ENCODE data around the gene SPATA12.

DNA sequence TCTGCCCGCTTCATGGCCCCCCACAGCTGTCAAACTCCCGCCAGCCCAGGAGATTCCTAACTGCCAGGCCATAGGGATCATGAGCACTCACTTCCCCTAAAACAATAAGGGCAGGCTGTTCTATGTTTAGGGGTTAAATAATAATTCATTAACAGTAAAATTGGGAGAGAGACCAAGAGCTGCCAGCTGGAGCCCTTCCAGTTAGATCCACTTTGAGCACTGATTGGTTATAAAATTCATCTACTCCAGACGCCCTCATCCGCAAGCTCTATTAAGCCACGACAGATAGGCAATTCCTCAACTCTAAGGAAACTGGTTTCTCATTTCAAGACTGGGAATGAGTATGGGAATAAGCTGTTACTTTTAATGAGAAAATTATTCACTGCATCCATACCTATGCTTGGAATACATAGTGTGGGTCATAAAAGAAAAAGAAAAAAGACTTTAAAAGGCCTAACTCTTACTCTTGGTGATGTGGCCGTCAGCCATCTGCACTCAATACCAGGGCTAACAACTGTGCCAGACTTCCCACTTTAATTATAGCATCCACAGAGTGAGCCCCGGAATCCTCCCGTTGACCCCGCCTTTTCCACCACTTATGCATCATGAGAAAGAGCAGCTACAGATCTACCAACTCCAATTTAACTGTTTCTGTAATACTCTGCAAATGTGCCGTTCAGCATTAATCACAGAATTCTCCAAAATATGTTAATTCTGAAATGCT, 60.1 kb downstream of the SPATA12 start:
- TF ChIP-seq, protein P1, sequence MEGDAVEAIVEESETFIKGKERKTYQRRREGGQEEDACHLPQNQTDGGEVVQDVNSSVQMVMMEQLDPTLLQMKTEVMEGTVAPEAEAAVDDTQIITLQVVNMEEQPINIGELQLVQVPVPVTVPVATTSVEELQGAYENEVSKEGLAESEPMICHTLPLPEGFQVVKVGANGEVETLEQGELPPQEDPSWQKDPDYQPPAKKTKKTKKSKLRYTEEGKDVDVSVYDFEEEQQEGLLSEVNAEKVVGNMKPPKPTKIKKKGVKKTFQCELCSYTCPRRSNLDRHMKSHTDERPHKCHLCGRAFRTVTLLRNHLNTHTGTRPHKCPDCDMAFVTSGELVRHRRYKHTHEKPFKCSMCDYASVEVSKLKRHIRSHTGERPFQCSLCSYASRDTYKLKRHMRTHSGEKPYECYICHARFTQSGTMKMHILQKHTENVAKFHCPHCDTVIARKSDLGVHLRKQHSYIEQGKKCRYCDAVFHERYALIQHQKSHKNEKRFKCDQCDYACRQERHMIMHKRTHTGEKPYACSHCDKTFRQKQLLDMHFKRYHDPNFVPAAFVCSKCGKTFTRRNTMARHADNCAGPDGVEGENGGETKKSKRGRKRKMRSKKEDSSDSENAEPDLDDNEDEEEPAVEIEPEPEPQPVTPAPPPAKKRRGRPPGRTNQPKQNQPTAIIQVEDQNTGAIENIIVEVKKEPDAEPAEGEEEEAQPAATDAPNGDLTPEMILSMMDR (IDR thresholded peaks at IDR 0.05) = no peak
- TF ChIP-seq POLR2A (IDR thresholded peaks at IDR 0.05) = no peak
